Measurements from ENCODE around the gene DISP3.

Gene DISP3

GRCh38 chr1:11465307-11465706, 13.6 kb upstream of the DISP3 start:
- no peak overlapping the region for H3K4me2 ChIP-seq (ENCODE audit: low read length)
- H3K27me3 ChIP-seq (ENCODE audit: insufficient read depth, low read length): no peaks in the 10 kb centered on the region
- no peaks in the 10 kb centered on the region for H3K36me3 ChIP-seq (ENCODE audit: insufficient read depth, low read length)
- H3K9me2 ChIP-seq (ENCODE audit: low read depth, low read length): no peaks in the 10 kb centered on the region
- H2AFZ ChIP-seq (ENCODE audit: low read length): no peak overlapping the region
- no peaks in the 10 kb centered on the region for H3K9me3 ChIP-seq (ENCODE audit: low read length)
- H3F3A ChIP-seq (ENCODE audit: insufficient read depth, low read length): no peaks in the 10 kb centered on the region
- no peak overlapping the region for H3K27ac ChIP-seq (ENCODE audit: low read depth, low read length, poor library complexity, severe bottlenecking)
- H3K4me1 ChIP-seq (ENCODE audit: insufficient read depth, low read length, severe bottlenecking): no peaks in the 10 kb centered on the region
- TF ChIP-seq EZH2 (IDR thresholded peaks at IDR 0.05; ENCODE audit: borderline replicate concordance, low read length) (no peak), CTCF (IDR thresholded peaks at IDR 0.05; ENCODE audit: low read length) (no peak)
- no peaks in the 10 kb centered on the region for H3K79me2 ChIP-seq (ENCODE audit: insufficient read depth, low read length)
- H3K9ac ChIP-seq (ENCODE audit: low read length): no peak overlapping the region
- no peaks in the 10 kb centered on the region for H4K20me1 ChIP-seq (ENCODE audit: insufficient read depth, low read length)
- no peak overlapping the region for H3K4me3 ChIP-seq (ENCODE audit: low read depth, low read length, poor library complexity, severe bottlenecking)

DNA sequence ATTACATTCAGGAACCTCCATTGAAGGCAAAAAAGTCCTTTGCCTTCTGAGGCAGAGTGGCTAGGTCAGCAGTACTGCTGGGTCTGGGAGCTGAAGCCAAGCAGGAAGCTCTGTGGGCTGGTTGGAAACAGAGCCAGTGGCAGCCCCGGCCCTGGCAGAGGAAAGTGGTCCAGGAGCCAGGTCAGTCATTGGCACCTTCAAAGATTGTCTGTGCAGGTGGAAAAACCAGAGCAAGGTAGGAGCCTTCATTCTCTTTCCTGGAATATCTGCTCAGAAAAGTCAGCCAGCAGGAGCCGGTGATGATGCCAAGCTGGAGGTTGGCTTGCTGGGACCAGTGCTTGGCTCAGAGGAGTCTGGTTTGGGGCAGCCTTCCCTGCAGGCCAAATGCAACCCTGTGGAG, 12.5 kb upstream of the DISP3 start:
- Histone ChIP-seq H3K9me3 (ENCODE audit: low read length) (no peaks in the 10 kb centered on the region), H2AFZ (ENCODE audit: low read length) (no peak overlapping the region), H3K27ac (ENCODE audit: low read depth, low read length, poor library complexity, severe bottlenecking) (no peak overlapping the region), H4K20me1 (ENCODE audit: insufficient read depth, low read length) (no peaks in the 10 kb centered on the region), H3K27me3 (ENCODE audit: insufficient read depth, low read length) (no peaks in the 10 kb centered on the region), H3K36me3 (ENCODE audit: insufficient read depth, low read length) (no peaks in the 10 kb centered on the region), H3K9me2 (ENCODE audit: low read depth, low read length) (no peaks in the 10 kb centered on the region), H3K4me3 (ENCODE audit: low read depth, low read length, poor library complexity, severe bottlenecking) (no peak overlapping the region), H3K79me2 (ENCODE audit: insufficient read depth, low read length) (no peaks in the 10 kb centered on the region), H3K4me1 (ENCODE audit: insufficient read depth, low read length, severe bottlenecking) (no peaks in the 10 kb centered on the region), H3K4me2 (ENCODE audit: low read length) (no peak overlapping the region), H3F3A (ENCODE audit: insufficient read depth, low read length) (no peaks in the 10 kb centered on the region), H3K9ac (ENCODE audit: low read length) (no peak overlapping the region)
- TF ChIP-seq EZH2 (IDR thresholded peaks at IDR 0.05; ENCODE audit: borderline replicate concordance, low read length) (no peak), CTCF (IDR thresholded peaks at IDR 0.05; ENCODE audit: low read length) (no peak)

DNA sequence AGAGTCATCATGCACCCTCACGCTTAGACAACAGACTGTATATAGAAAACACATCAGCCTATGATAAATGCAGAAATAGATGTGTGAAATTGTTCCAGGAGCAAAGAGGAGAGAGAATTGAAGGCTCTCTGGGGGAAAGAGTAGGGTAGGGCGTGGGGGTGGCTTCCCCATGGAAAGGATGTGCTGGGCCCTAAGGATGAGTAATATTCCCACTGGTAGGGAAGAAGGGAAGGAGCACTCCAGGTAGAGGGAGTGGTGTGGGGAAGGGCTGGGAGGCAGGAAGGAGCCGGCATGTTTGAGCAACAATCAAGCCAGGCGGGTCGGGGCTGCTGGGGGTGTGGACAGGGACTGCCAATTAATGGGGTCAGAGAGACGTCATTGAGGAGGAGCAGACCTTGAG, 10.1 kb upstream of the DISP3 start:
- H3K9me3 ChIP-seq (ENCODE audit: low read length): no peaks in the 10 kb centered on the region
- no peak overlapping the region for H2AFZ ChIP-seq (ENCODE audit: low read length)
- no peak overlapping the region for H3K4me2 ChIP-seq (ENCODE audit: low read length)
- H3K4me1 ChIP-seq (ENCODE audit: insufficient read depth, low read length, severe bottlenecking): no peaks in the 10 kb centered on the region
- no peak for TF ChIP-seq CTCF (IDR thresholded peaks at IDR 0.05; ENCODE audit: low read length)
- no peak overlapping the region for H3K9ac ChIP-seq (ENCODE audit: low read length)
- H3K79me2 ChIP-seq (ENCODE audit: insufficient read depth, low read length): no peaks in the 10 kb centered on the region
- H3K9me2 ChIP-seq (ENCODE audit: low read depth, low read length): no peaks in the 10 kb centered on the region
- no peaks in the 10 kb centered on the region for H4K20me1 ChIP-seq (ENCODE audit: insufficient read depth, low read length)
- H3K27me3 ChIP-seq (ENCODE audit: insufficient read depth, low read length): no peaks in the 10 kb centered on the region
- no peaks in the 10 kb centered on the region for H3F3A ChIP-seq (ENCODE audit: insufficient read depth, low read length)
- no peaks in the 10 kb centered on the region for H3K36me3 ChIP-seq (ENCODE audit: insufficient read depth, low read length)
- H3K4me3 ChIP-seq (ENCODE audit: low read depth, low read length, poor library complexity, severe bottlenecking): no peak overlapping the region
- no peak overlapping the region for H3K27ac ChIP-seq (ENCODE audit: low read depth, low read length, poor library complexity, severe bottlenecking)

Data from OCI-LY1 (cell line).